Heart right ventricle (tissue), 16 donors: Measurements from ENCODE around the gene IDH3G. TPM values are rescaled to one million over a fixed set of nuclear protein-coding genes. Genes with fewer than 3 reads are reported as not detected.
A peak's percentile ranks its signal among the peaks of the same experiment; 100 is the strongest.

Experiments
- ATAC-seq, 8 donors: fragments of 200-7000 bp; cut with Tn5 transposase; one replicate each; pipeline ENCODE4 v1.9.1; 2020; ENCODE audit warnings: mild to moderate bottlenecking in 8 of 8, moderate library complexity in 8 of 8, moderate number of reproducible peaks in 1 of 8
- DNase-seq, 2 donors: peaks; one replicate each; pipeline ENCODE4 v3.0.0-alpha.2; 2020
- H3K27ac ChIP-seq, 10 donors: fragments of 200-600 bp; sonication (generic) in 2 of 10; one replicate each; pipeline versions ENCODE4 v1.5.0 to v1.8.0; 2020 to 2022; ENCODE audit warnings: mild to moderate bottlenecking in 3 of 10
- H3K27me3 ChIP-seq, 7 donors: fragments of 200-600 bp; one replicate each; pipeline ENCODE4 v1.8.0; 2021 to 2022; ENCODE audit warnings: mild to moderate bottlenecking in 2 of 7
- H3K36me3 ChIP-seq, 9 donors: fragments of 200-600 bp; sonication (generic) in 1 of 9; one replicate each; pipeline versions ENCODE4 v1.5.0 to v1.8.0; 2020 to 2022; ENCODE audit warnings: mild to moderate bottlenecking in 2 of 9
- H3K4me1 ChIP-seq, 9 donors: fragments of 200-600 bp; sonication (generic) in 1 of 9; one replicate each; pipeline versions ENCODE4 v1.5.0 to v1.8.0; 2020 to 2022; ENCODE audit warnings: mild to moderate bottlenecking in 4 of 9
- H3K4me3 ChIP-seq, 10 donors: fragments of 200-600 bp; sonication (generic) in 2 of 10; one replicate each; pipeline versions ENCODE4 v1.5.0 to v1.8.0; 2020 to 2022; ENCODE audit warnings: mild to moderate bottlenecking in 7 of 10, moderate library complexity in 2 of 10
- H3K9me3 ChIP-seq, 11 donors: fragments of 200-600 bp in 10 of 11; sonication (generic) in 2 of 11; one replicate each; pipeline versions ENCODE4 v1.5.0 to v1.8.0; 2013 to 2022; ENCODE audit warnings: mild to moderate bottlenecking in 2 of 11, control low read depth in 1 of 11, moderate library complexity in 1 of 11
- CTCF ChIP-seq, 9 donors: fragments of 200-600 bp; sonication (generic) in 2 of 9; IDR thresholded peaks; one replicate each; pipeline versions ENCODE4 v1.5.0 to v1.8.0; 2021 to 2022; ENCODE audit warnings: antibody characterized with exemption in 9 of 9, mild to moderate bottlenecking in 5 of 9, moderate library complexity in 1 of 9
- WGBS, 2 donors: extraction: QIAGEN DNeasy Blood & Tissue Kit; methylation state at CpG; one replicate each; pipeline ENCODE4 v1.1.7; 2013; ENCODE audit warnings: inconsistent platforms in 1 of 2; 5-methylcytosine and 5-hydroxymethylcytosine counted together
- intact Hi-C, 10 donors: fragments of 100-400 bp; cut with DNase I; formaldehyde crosslinking; loops; one replicate each; pipeline versions ENCODE4 v1.11.1 to v1.14.2; 2022
- polyA plus RNA-seq, 2 donors: library from polyadenylated mRNA; stranded (reverse); fragments of 200-250 nt; gene quantifications; one replicate each; pipeline ENCODE4 v1.2.3, GENCODE V29; 2013
- total RNA-seq, 10 donors: library from RNA; stranded (reverse); fragmentation: NEBNext Ultra II Directional in 3 of 10; extraction: Animal tissue kit (Norgen Biotek cat#: 25700) in 3 of 10; gene quantifications; one replicate each; pipeline versions ENCODE4 v1.2.1 to v1.2.4, GENCODE V29; 2021 to 2023
- donor health status: Arrhythmogenic right ventricular cardiomyopathy.
- donor health status: ischemic (EF 13 %, LVEDD 7.1; RV severe dilation, severe dysfunction).
- donor health status: healthy with polysubstance abuse.
- donor health status: DM: no; HTN: yes; CAD: no.
- donor health status: DM: no; HTN: no; CAD: no.
- donor health status: ischemic (EF 25% LVEDD 6.9; RV normal size, moderate dysfunction).
- donor health status: ischemic (EF 25% LVEDD 5.7; RV mildly dilated, moderate dysfunction).
- donor health status: healthy.
- donor health status: DM: yes; HTN: yes; CAD: no.
- donor health status: Ischemic cardiomyopathy.
- donor health status: ischemic (EF 35%, LVEDD 5.7; RV mildly dilated, moderate dysfunction).
- donor health status: nonischemic (EF 11% LVEDD 7.7; RV severe dilation, severe dysfunction).
- donor health status: DM: yes; HTN: yes; CAD: no.
- donor health status: PGD.
- donor health status: ischemic (EF 29% LVEDD 5.4; RV normal size, mild dysfunction).
- donor health status: nonischemic (EF 23%, LVEDD 6.1; RV moderate dilation, normal function).

IDH3G gene
- total and polyA plus RNA-seq, 12 donors: 58.7 to 97.2 (median 74.5) TPM

GRCh38 chrX:153741446-153741845 lies 52.7 kb downstream of the IDH3G start:
- 90 to 96% methylated on average over 12 to 14 of the region's 14 CpGs for WGBS, 2 donors
- DNase-seq: no peak
- Histone ChIP-seq H3K9me3 (no peaks in the 10 kb centered on the region), H3K27me3 (peaks cover 0 to 13% (median 0%) of the 10 kb centered on the region in 7 donors), H3K27ac (no peak overlapping the region), H3K36me3 (peaks cover 0 to 25% (median 0%) of the 10 kb centered on the region in 9 donors), H3K4me1 (peaks cover 0 to 6% (median 0%) of the 10 kb centered on the region in 9 donors), H3K4me3 (no peak overlapping the region)
- ATAC-seq: no peak
- intact Hi-C loops: no loop called here
- no peak for TF ChIP-seq CTCF (IDR thresholded peaks at IDR 0.05)

GRCh38 chrX:153740631-153741222 lies 53.4 kb downstream of the IDH3G start:
- H3K9me3 ChIP-seq: no peaks in the 10 kb centered on the region
- DNase-seq (no peak), ATAC-seq (no peak)
- WGBS, 2 donors: 86 to 90% methylated on average over 11 to 16 of the region's 16 CpGs
- no peak for TF ChIP-seq CTCF (IDR thresholded peaks at IDR 0.05)
- no peak overlapping the region for H3K4me3 ChIP-seq
- peaks cover 0 to 32% (median 0%) of the 10 kb centered on the region in 9 donors for H3K36me3 ChIP-seq
- H3K27ac ChIP-seq: no peak overlapping the region
- H3K27me3 ChIP-seq: peaks cover 0 to 8% (median 0%) of the 10 kb centered on the region in 7 donors
- peaks cover 0 to 6% (median 0%) of the 10 kb centered on the region in 9 donors for H3K4me1 ChIP-seq
- intact Hi-C loops: no loop called here

- Histone ChIP-seq H3K27me3 (peaks cover 0 to 8% (median 0%) of the 10 kb centered on the region in 7 donors), H3K36me3 (peaks cover 0 to 32% (median 0%) of the 10 kb centered on the region in 9 donors), H3K9me3 (no peaks in the 10 kb centered on the region), H3K4me1 (peaks cover 0 to 6% (median 0%) of the 10 kb centered on the region in 9 donors), H3K27ac (no peak overlapping the region), H3K4me3 (no peak overlapping the region)
- WGBS, 2 donors: 91 to 92% methylated on average over 27 to 29 of the region's 29 CpGs
- TF ChIP-seq CTCF (IDR thresholded peaks at IDR 0.05): no peak
- intact Hi-C loops: no loop called here
- no peak for DNase-seq
- peak in 2 of 8 donors; percentile 23 to 31 for ATAC-seq
Measured at GRCh38 chrX:153739754-153740486, 54.3 kb downstream of the IDH3G start.

- DNase-seq (no peak), ATAC-seq (no peak)
- no peak overlapping the region for H3K4me3 ChIP-seq
- WGBS, 2 donors: 97 to 98% methylated on average over 17 to 24 of the region's 27 CpGs
- intact Hi-C loops: no loop called here
- no peak overlapping the region for H3K27ac ChIP-seq
- peaks cover 0 to 35% (median 0%) of the 10 kb centered on the region in 9 donors for H3K36me3 ChIP-seq
- no peaks in the 10 kb centered on the region for H3K9me3 ChIP-seq
- H3K27me3 ChIP-seq: no peaks in the 10 kb centered on the region
- H3K4me1 ChIP-seq: no peaks in the 10 kb centered on the region
- no peak for TF ChIP-seq CTCF (IDR thresholded peaks at IDR 0.05)
Measured at GRCh38 chrX:153738056-153738605, 56.0 kb downstream of the IDH3G start.
